VCaP (cell line): ENCODE data around the gene ACSM2A.
"Not testable (repeated sequence)": the region's sequence is repeated elsewhere in the genome, so short reads cannot be mapped to it uniquely, and the experiment has no call there.

ENCODE experiments used
- H3K27ac ChIP-seq: fragments of 450-650 bp; 2 replicates; pipeline ENCODE4 v1.5.1; 2017
- CTCF ChIP-seq: fragments of 450-650 bp; conservative IDR thresholded peaks from 2 replicates; pipeline ENCODE4 v1.5.1; 2017; ENCODE audit warnings: mild to moderate bottlenecking, moderate library complexity

Gene ACSM2A

GRCh38 chr16:20483989-20484388 lies 32.7 kb downstream of the ACSM2A start:
- not testable (repeated sequence) for H3K27ac ChIP-seq

- no peak overlapping the region for H3K27ac ChIP-seq
- TF ChIP-seq CTCF, result no peak
Observed at GRCh38 chr16:20484726-20485125, 33.4 kb downstream of the ACSM2A start.

- no peak for TF ChIP-seq CTCF
- H3K27ac ChIP-seq, result no peak overlapping the region
Observed at GRCh38 chr16:20485408-20485807, 34.1 kb downstream of the ACSM2A start.

GRCh38 chr16:20490994-20491393 lies 39.7 kb downstream of the ACSM2A start:
- H3K27ac ChIP-seq, result not testable (repeated sequence)

- not testable (repeated sequence) for H3K27ac ChIP-seq
Observed at GRCh38 chr16:20491448-20491847, 40.1 kb downstream of the ACSM2A start.

- H3K27ac ChIP-seq, result peak overlapping the region; percentile 26; the same call in 1 of the 2 replicates
- TF ChIP-seq CTCF, result no peak
Observed at GRCh38 chr16:20504418-20504817, 53.1 kb downstream of the ACSM2A start.

GRCh38 chr16:20507280-20507679 lies 56.0 kb downstream of the ACSM2A start:
- TF ChIP-seq CTCF, result no peak
- no peak overlapping the region for H3K27ac ChIP-seq

- no peak overlapping the region for H3K27ac ChIP-seq
Observed at GRCh38 chr16:20510323-20510722, 59.0 kb downstream of the ACSM2A start.

GRCh38 chr16:20515688-20516090 lies 64.4 kb downstream of the ACSM2A start:
- TF ChIP-seq CTCF, result no peak
- H3K27ac ChIP-seq, result no peak overlapping the region

More at GRCh38 chr16:20510323-20510722, 59.0 kb downstream of the ACSM2A start:
- no peak for TF ChIP-seq CTCF
